ES-I3 (cell line): ENCODE measurements around the gene NR4A1.
A peak's percentile ranks its signal among the peaks of the same experiment; 100 is the strongest.

Experiments
- H3K36me3 ChIP-seq: 2 replicates; pipeline ENCODE4 v1.6.1; 2013; ENCODE audit warnings: mild to moderate bottlenecking, low read length, control low read depth, moderate library complexity; ENCODE audit not compliant: insufficient read depth
- H3K4me1 ChIP-seq: 2 replicates; pipeline ENCODE4 v1.6.1; 2013; ENCODE audit warnings: mild to moderate bottlenecking, control low read depth, low read length; ENCODE audit not compliant: insufficient read depth
- H3K9ac ChIP-seq: 2 replicates; pipeline ENCODE4 v1.6.1; 2013; ENCODE audit warnings: low read depth, mild to moderate bottlenecking, low read length, moderate library complexity
- H3K9me3 ChIP-seq: 2 replicates; pipeline ENCODE4 v1.6.1; 2013; ENCODE audit warnings: mild to moderate bottlenecking, low read length, moderate library complexity; ENCODE audit not compliant: control insufficient read depth, insufficient read depth

NR4A1 gene

GRCh38 chr12:52050758-52051541 lies at the start of gene NR4A1:
NR4A1 (plus strand) TSS chr12:52051442; CDS start chr12:52054329, 2,887 bp downstream.
- no peaks in the 10 kb centered on the region for H3K9me3 ChIP-seq
- peak within 1 kb of the TSS; percentile 92 for H3K9ac ChIP-seq
- peaks cover 8% of the 10 kb centered on the region for H3K4me1 ChIP-seq
- H3K36me3 ChIP-seq = no peaks in the 10 kb centered on the region

DNA sequence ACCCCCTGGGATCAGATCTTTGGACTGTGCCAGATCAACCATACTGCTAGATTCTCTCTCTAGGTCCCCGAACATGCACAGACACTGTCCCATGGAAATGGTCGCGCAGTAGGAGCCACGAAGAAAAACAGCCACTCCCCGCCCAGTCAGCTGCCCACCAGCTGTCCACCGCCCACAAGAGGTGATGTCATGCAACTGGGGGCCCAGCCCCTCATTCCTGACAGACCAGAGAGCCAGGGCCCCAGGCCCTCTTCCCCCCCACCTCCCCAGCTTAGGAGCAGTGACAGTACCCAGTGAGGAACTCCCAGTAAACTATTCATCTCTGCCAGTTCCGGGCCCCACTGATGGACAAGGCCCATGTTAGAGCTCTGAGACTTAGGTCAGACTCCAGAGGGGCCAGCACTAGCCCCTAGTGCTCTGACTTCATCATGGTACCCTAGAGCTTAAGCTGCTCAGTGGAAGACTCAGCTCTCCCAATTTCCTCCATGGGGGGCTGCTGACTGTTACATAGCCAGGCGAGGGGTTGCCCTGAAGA lies 48.2 kb upstream of the NR4A1 start:
- H3K4me1 ChIP-seq = peaks cover 10% of the 10 kb centered on the region; the same call in 1 of the 2 replicates
- no peak overlapping the region for H3K9ac ChIP-seq

GRCh38 chr12:52003591-52003990 lies 47.7 kb upstream of the NR4A1 start:
- no peak overlapping the region for H3K9ac ChIP-seq

More for the DNA sequence above, 48.2 kb upstream of the NR4A1 start:
- Histone ChIP-seq H3K9me3 (no peaks in the 10 kb centered on the region), H3K36me3 (peaks cover 3% of the 10 kb centered on the region; the same call in 1 of the 2 replicates)

GRCh38 chr12:52004042-52004648 lies 47.1 kb upstream of the NR4A1 start:
- Histone ChIP-seq H3K36me3 (peaks cover 2% of the 10 kb centered on the region; the same call in 1 of the 2 replicates), H3K9me3 (no peaks in the 10 kb centered on the region), H3K9ac (no peak overlapping the region), H3K4me1 (peaks cover 14% of the 10 kb centered on the region; the same call in 1 of the 2 replicates)

More at GRCh38 chr12:52003591-52003990, 47.7 kb upstream of the NR4A1 start:
- Histone ChIP-seq H3K9me3 (no peaks in the 10 kb centered on the region), H3K36me3 (peaks cover 3% of the 10 kb centered on the region; the same call in 1 of the 2 replicates), H3K4me1 (peaks cover 10% of the 10 kb centered on the region; the same call in 1 of the 2 replicates)

- Histone ChIP-seq H3K36me3 (no peaks in the 10 kb centered on the region), H3K9ac (no peak overlapping the region; the same call in 1 of the 2 replicates), H3K4me1 (peaks cover 22% of the 10 kb centered on the region; the same call in 1 of the 2 replicates), H3K9me3 (no peaks in the 10 kb centered on the region)
Measured at GRCh38 chr12:52005218-52005902, 45.9 kb upstream of the NR4A1 start.

GRCh38 chr12:52005903-52006703 lies 45.1 kb upstream of the NR4A1 start:
- peaks cover 29% of the 10 kb centered on the region for H3K4me1 ChIP-seq
- peak overlapping the region; percentile 50; the same call in 1 of the 2 replicates for H3K9ac ChIP-seq
- no peaks in the 10 kb centered on the region for H3K9me3 ChIP-seq
- no peaks in the 10 kb centered on the region for H3K36me3 ChIP-seq

- Histone ChIP-seq H3K4me1 (peaks cover 30% of the 10 kb centered on the region), H3K36me3 (no peaks in the 10 kb centered on the region), H3K9ac (peak within 1 kb of the TSS; percentile 60; the same call in 1 of the 2 replicates), H3K9me3 (no peaks in the 10 kb centered on the region)
Measured at GRCh38 chr12:52006726-52007157, 44.5 kb upstream of the NR4A1 start, which contains the start of gene TAMALIN. TAMALIN (plus strand) TSS chr12:52006946; CDS start chr12:52007020, 74 bp downstream.

GRCh38 chr12:52007158-52007921 lies 43.9 kb upstream of the NR4A1 start:
- Histone ChIP-seq H3K36me3 (no peaks in the 10 kb centered on the region), H3K9ac (peak overlapping the region; percentile 60; the same call in 1 of the 2 replicates), H3K4me1 (peaks cover 30% of the 10 kb centered on the region), H3K9me3 (no peaks in the 10 kb centered on the region)

DNA sequence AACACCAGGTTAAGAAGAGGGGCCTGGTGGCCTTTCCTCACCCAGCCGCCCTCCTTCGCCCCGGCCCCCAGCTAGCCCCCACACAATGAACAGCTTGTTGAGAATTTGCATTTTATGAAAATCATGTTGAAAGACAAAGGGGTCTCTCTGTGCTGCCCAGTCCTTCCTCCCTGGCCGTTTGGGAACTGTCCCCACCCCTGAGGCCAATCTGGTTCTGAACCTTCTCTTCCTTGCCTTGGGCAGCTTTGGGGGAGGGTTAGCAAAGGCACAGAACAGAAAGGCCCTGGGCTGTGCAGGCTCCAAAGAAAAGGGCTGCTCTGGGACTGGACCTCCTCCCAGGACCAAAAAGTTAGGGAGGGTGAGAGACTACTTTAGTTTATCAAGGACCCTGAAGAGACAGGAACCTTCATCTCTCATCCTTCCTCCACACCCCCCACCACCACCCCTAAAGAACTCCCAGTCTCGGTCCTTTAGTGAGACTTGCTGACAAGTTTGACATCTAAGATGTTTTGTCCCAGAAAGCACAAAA lies 43.2 kb upstream of the NR4A1 start:
- no peaks in the 10 kb centered on the region for H3K36me3 ChIP-seq
- H3K9ac ChIP-seq = peak overlapping the region; percentile 60; the same call in 1 of the 2 replicates
- H3K9me3 ChIP-seq = no peaks in the 10 kb centered on the region
- H3K4me1 ChIP-seq = peaks cover 30% of the 10 kb centered on the region

DNA sequence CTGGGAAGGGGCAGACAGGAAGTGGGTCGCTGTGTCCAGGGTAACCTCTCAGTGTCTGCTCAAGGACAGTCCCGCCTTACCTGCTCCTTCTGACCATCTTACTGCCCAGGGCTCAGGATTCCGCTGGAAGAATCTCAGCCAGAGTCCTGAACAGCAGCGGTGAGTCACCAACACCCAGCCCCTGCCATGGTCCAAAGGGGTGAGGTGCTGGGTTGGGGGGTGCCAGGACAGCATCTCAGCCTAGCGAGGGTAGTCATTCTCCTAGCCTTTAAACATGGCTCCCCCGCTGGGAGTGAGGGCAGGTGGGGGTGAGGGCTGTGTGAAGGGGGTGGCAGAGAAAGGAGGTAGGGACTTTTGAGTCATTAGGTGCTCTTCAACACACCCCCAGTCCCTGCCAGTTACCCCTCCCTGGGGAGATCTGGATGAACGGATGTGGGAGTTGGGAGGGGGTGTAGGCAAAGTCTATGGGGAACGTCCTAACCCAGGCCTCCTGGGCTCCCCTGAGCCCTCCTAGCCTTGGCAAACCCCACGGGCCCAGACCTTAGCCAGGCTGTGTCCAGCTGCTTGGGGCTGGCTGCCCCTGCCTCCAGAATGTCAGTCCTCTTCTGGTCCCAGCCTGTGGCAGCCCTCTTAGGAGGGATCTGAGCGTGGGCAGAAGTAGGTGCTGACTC lies 42.0 kb upstream of the NR4A1 start:
- H3K4me1 ChIP-seq = peaks cover 36% of the 10 kb centered on the region
- H3K36me3 ChIP-seq = no peaks in the 10 kb centered on the region
- no peak overlapping the region for H3K9ac ChIP-seq
- H3K9me3 ChIP-seq = no peaks in the 10 kb centered on the region

- no peaks in the 10 kb centered on the region for H3K36me3 ChIP-seq
- H3K9ac ChIP-seq = no peak overlapping the region
- H3K9me3 ChIP-seq = no peaks in the 10 kb centered on the region
- peaks cover 36% of the 10 kb centered on the region for H3K4me1 ChIP-seq
Measured at GRCh38 chr12:52010152-52010622, 41.1 kb upstream of the NR4A1 start.
